IMR-90 (cell line): ENCODE data around the gene ARMC3. TPM values are rescaled to one million over a fixed set of nuclear protein-coding genes. Genes with fewer than 3 reads are reported as not detected.

Experiments used
- ATAC-seq: fragments of 200-7000 bp; cut with Tn5 transposase; 2 replicates; pipeline ENCODE4 v1.9.1; 2020; ENCODE audit warnings: low read depth, mild to moderate bottlenecking, moderate library complexity
- BruUV-seq: library from RNA; stranded (reverse); fragments of 400-500 nt; replicated peaks from 2 replicates; lab custom pipeline; 2021; lab: Mats Ljungman, UMichigan
- CTCF ChIA-PET: fragments of 300-600 bp; formaldehyde crosslinking; extraction: SDS; loops from one replicate; lab custom pipeline; 2021; ENCODE audit warnings: antibody characterized with exemption; lab: Yijun Ruan, JAX
- POLR2A ChIA-PET: fragments of 300-600 bp; sonication (Branson Sonifier 250); formaldehyde crosslinking; loops from one replicate; lab custom pipeline; 2022; ENCODE audit warnings: antibody characterized with exemption; ENCODE audit not compliant: unreplicated experiment; lab: Charles Lee
- DNase-seq: peaks from one replicate; pipeline ENCODE4 v3.0.0; 2013
- H2AFZ ChIP-seq: replicated peaks from 2 replicates; pipeline ENCODE3; 2013; ENCODE audit warnings: low read length, mild to moderate bottlenecking; ENCODE audit not compliant: poor library complexity
- H2AK5ac ChIP-seq: 2 replicates; pipeline ENCODE4 v1.6.1; 2013; ENCODE audit warnings: low read depth, low read length, inconsistent platforms
- H2AK9ac ChIP-seq: replicated peaks from 2 replicates; pipeline ENCODE3; 2013; ENCODE audit warnings: mild to moderate bottlenecking, low read depth, low read length, moderate library complexity; ENCODE audit not compliant: poor library complexity
- H2BK120ac ChIP-seq: 2 replicates; pipeline ENCODE4 v1.6.1; 2013; ENCODE audit warnings: low read depth, low read length, inconsistent platforms
- H2BK15ac ChIP-seq: 3 replicates; pipeline ENCODE4 v1.6.1; 2013; ENCODE audit warnings: low read depth, low read length, inconsistent platforms
- H2BK20ac ChIP-seq: 2 replicates; pipeline ENCODE4 v1.6.1; 2013; ENCODE audit warnings: low read depth, mild to moderate bottlenecking, inconsistent platforms, low read length, moderate library complexity
- H2BK5ac ChIP-seq: 2 replicates; pipeline ENCODE4 v1.6.1; 2013; ENCODE audit warnings: mild to moderate bottlenecking, low read depth, low read length, inconsistent platforms; ENCODE audit not compliant: poor library complexity, severe bottlenecking
- H3K14ac ChIP-seq: replicated peaks from 2 replicates; pipeline ENCODE4 v1.6.1; 2013; ENCODE audit warnings: low read depth, low read length, inconsistent platforms
- H3K18ac ChIP-seq: 2 replicates; pipeline ENCODE4 v1.6.1; 2013; ENCODE audit warnings: low read depth, low read length, control low read depth
- H3K23ac ChIP-seq: 2 replicates; pipeline ENCODE4 v1.6.1; 2013; ENCODE audit warnings: low read depth, low read length, inconsistent platforms
- H3K27ac ChIP-seq: 2 replicates; pipeline ENCODE4 v1.5.1; 2013; ENCODE audit warnings: mild to moderate bottlenecking, control low read depth, low read length; ENCODE audit not compliant: insufficient read depth
- H3K27me3 ChIP-seq: 2 replicates; pipeline ENCODE4 v1.6.1; 2013; ENCODE audit warnings: low read length; ENCODE audit not compliant: control insufficient read depth, insufficient read depth
- H3K36me3 ChIP-seq: 2 replicates; pipeline ENCODE4 v1.6.1; 2013; ENCODE audit warnings: low read length, mixed read lengths; ENCODE audit not compliant: control insufficient read depth, insufficient read depth
- H3K4ac ChIP-seq: 2 replicates; pipeline ENCODE4 v1.6.1; 2013; ENCODE audit warnings: low read depth, low read length, inconsistent platforms
- H3K4me1 ChIP-seq: 2 replicates; pipeline ENCODE4 v1.6.1; 2013; ENCODE audit warnings: low read length, mixed read lengths; ENCODE audit not compliant: control insufficient read depth, insufficient read depth
- H3K4me2 ChIP-seq: 2 replicates; pipeline ENCODE4 v1.6.1; 2013; ENCODE audit warnings: low read depth, mild to moderate bottlenecking, control low read depth, low read length, moderate library complexity
- H3K4me3 ChIP-seq: 2 replicates; pipeline ENCODE4 v1.5.1; 2013; ENCODE audit warnings: low read depth, mild to moderate bottlenecking, control low read depth, low read length, moderate library complexity; ENCODE audit not compliant: insufficient read depth
- H3K56ac ChIP-seq: 2 replicates; pipeline ENCODE4 v1.6.1; 2013; ENCODE audit warnings: low read length, inconsistent platforms; ENCODE audit not compliant: insufficient read depth; ENCODE audit errors: extremely low read depth
- H3K79me1 ChIP-seq, 2 experiments: 2 replicates each; pipeline ENCODE4 v1.6.1; 2013; ENCODE audit warnings: low read length in 2 of 2, inconsistent platforms in 1 of 2, low read depth in 1 of 2
- H3K9ac ChIP-seq: 2 replicates; pipeline ENCODE4 v1.6.1; 2013; ENCODE audit warnings: low read depth, low read length, control low read depth
- H3K9me1 ChIP-seq: 2 replicates; pipeline ENCODE4 v1.6.1; 2013; ENCODE audit warnings: low read length, inconsistent platforms; ENCODE audit not compliant: insufficient read depth
- H3K9me3 ChIP-seq: 2 replicates; pipeline ENCODE4 v1.6.1; 2013; ENCODE audit warnings: low read length; ENCODE audit not compliant: control insufficient read depth, insufficient read depth
- H4K20me1 ChIP-seq: 2 replicates; pipeline ENCODE4 v1.6.1; 2013; ENCODE audit warnings: low read length, inconsistent platforms; ENCODE audit not compliant: insufficient read depth
- H4K5ac ChIP-seq: 2 replicates; pipeline ENCODE4 v1.6.1; 2013; ENCODE audit warnings: mild to moderate bottlenecking, low read depth, low read length, control low read depth
- H4K8ac ChIP-seq, 2 experiments: 2 replicates each; pipeline ENCODE4 v1.6.1; 2013; ENCODE audit warnings: low read depth in 2 of 2, low read length in 2 of 2, control low read depth in 1 of 2, inconsistent platforms in 1 of 2
- H4K91ac ChIP-seq: 2 replicates; pipeline ENCODE4 v1.6.1; 2013; ENCODE audit warnings: low read depth, low read length, inconsistent platforms; ENCODE audit not compliant: insufficient read depth
- CEBPB ChIP-seq: IDR thresholded peaks from 2 replicates; pipeline ENCODE4 v1.6.1; 2012; ENCODE audit warnings: low read depth, low read length, improper control_type of control experiment
- CHD1 ChIP-seq: IDR thresholded peaks from 2 replicates; pipeline ENCODE4 v1.6.1; 2012; ENCODE audit warnings: low read depth, low read length, improper control_type of control experiment
- ELK1 ChIP-seq: fragments of 150-350 bp; IDR thresholded peaks from 2 replicates; pipeline ENCODE4 v1.6.1; 2016; ENCODE audit warnings: low read depth, mild to moderate bottlenecking, low read length, moderate library complexity, borderline replicate concordance
- FOS ChIP-seq: fragments of 150-350 bp; IDR thresholded peaks from 2 replicates; pipeline ENCODE4 v1.6.1; 2016; ENCODE audit warnings: low read depth, low read length
- MAFK ChIP-seq: IDR thresholded peaks from 2 replicates; pipeline ENCODE4 v1.6.1; 2012; ENCODE audit warnings: low read depth, low read length, improper control_type of control experiment
- MXI1 ChIP-seq: IDR thresholded peaks from 2 replicates; pipeline ENCODE4 v1.6.1; 2012; ENCODE audit warnings: low read depth, mild to moderate bottlenecking, low read length, moderate library complexity, borderline replicate concordance
- RFX5 ChIP-seq: IDR thresholded peaks from 2 replicates; pipeline ENCODE4 v1.8.0; 2012; ENCODE audit warnings: low read depth, mild to moderate bottlenecking, low read length, moderate library complexity
- SMC3 ChIP-seq: fragments of 150-350 bp; IDR thresholded peaks from 2 replicates; pipeline ENCODE4 v1.6.1; 2016; ENCODE audit warnings: low read depth, mild to moderate bottlenecking, antibody characterized with exemption, low read length, moderate library complexity
- USF2 ChIP-seq: fragments of 150-350 bp; IDR thresholded peaks from 2 replicates; pipeline ENCODE4 v1.6.1; 2017; ENCODE audit warnings: mild to moderate bottlenecking, antibody characterized with exemption, low read length, low read depth
- WGBS, 2 experiments: methylation state at CpG; one replicate each; pipeline versions ENCODE4 v1.1.5 to v1.1.7; 2013; ENCODE audit warnings: missing lambda C conversion rate in 2 of 2; ENCODE audit not compliant: insufficient read length in 1 of 2; ENCODE audit errors: extremely low coverage in 2 of 2; 5-methylcytosine and 5-hydroxymethylcytosine counted together
- dilution Hi-C: fragments of 300-500 bp; cut with HindIII; formaldehyde crosslinking; loops from one replicate; pipeline ENCODE4 v1.14.3; 2018; ENCODE audit warnings: low sequenced_read_pairs; ENCODE audit not compliant: unreplicated experiment
- in situ Hi-C: fragments of 300-500 bp; cut with MboI; formaldehyde crosslinking; loops from 3 replicates; pipeline ENCODE4 v1.14.3; 2019; ENCODE audit warnings: low sequenced_read_pairs, inconsistent platforms, mixed read lengths
- intact Hi-C: fragments of 100-400 bp; cut with micrococcal nuclease; formaldehyde crosslinking; loops from 2 replicates; pipeline ENCODE4 v1.10.0; 2022
- polyA plus RNA-seq, 3 experiments: library from polyadenylated mRNA; depleted of rRNA; stranded (reverse); fragments of >200 nt; gene quantifications; 2 replicates each; pipeline ENCODE4 v1.2.3, GENCODE V29; 2012; ENCODE audit warnings: low replicate concordance in 1 of 3
- total RNA-seq: library from RNA; depleted of rRNA; stranded (reverse); fragments of >200 nt; gene quantifications from 2 replicates; pipeline ENCODE4 v1.2.3, GENCODE V29; 2012

Gene ARMC3
- total and polyA plus RNA-seq, 2 of the 4 experiments (the other 2 are of a cell fraction), result not detected

- in situ Hi-C loops, result no loop called here
- Histone ChIP-seq H4K8ac (no peak overlapping the region), H3K27me3 (no peaks in the 10 kb centered on the region), H2BK5ac (no peak overlapping the region), H2BK20ac (no peak overlapping the region), H4K91ac (no peak overlapping the region), H2AK5ac (no peak overlapping the region), H3K4me3 (no peak overlapping the region), H3K27ac (no peak overlapping the region), H3K4me1 (no peaks in the 10 kb centered on the region), H2AK9ac (no peak overlapping the region), H3K18ac (no peak overlapping the region), H3K4me2 (no peak overlapping the region), H4K20me1 (no peaks in the 10 kb centered on the region), H2BK120ac (no peak overlapping the region), H3K56ac (no peak overlapping the region), H3K9me3 (no peaks in the 10 kb centered on the region), H2AFZ (no peak overlapping the region), H3K9ac (no peak overlapping the region), H3K79me1 (no peaks in the 10 kb centered on the region), H3K23ac (no peak overlapping the region), H2BK15ac (no peak overlapping the region), H3K14ac (no peak overlapping the region), H3K9me1 (no peaks in the 10 kb centered on the region), H4K5ac (no peak overlapping the region), H3K4ac (no peak overlapping the region), H3K36me3 (no peaks in the 10 kb centered on the region)
- TF ChIP-seq SMC3 (no peak), CHD1 (no peak), FOS (no peak), ELK1 (no peak), MAFK (no peak), RFX5 (no peak), MXI1 (no peak), CEBPB (no peak), USF2 (no peak)
- POLR2A ChIA-PET, result no interaction called here
- no CpG with 5 or more reads among the region's 3 CpGs for WGBS, 2 experiments
- intact Hi-C loops, result no loop called here
- no peak for DNase-seq
- CTCF ChIA-PET, result interaction anchor here (0.6 kb wide), 1 partner anchor 1845 kb away, joined by 6 read pairs; no protein-coding TSS in a partner anchor
- no TSS peak for BruUV-seq
- no peak for ATAC-seq
- dilution Hi-C loops, result no loop called here
These were observed 88.8 kb downstream of the ARMC3 start for GRCh38 chr10:23016636-23017035.
